NCI-H460 (cell line): ENCODE measurements around the gene TXLNB. TPM values are rescaled to one million over a fixed set of nuclear protein-coding genes. Genes with fewer than 3 reads are reported as not detected.

ENCODE experiments used
- DNase-seq: peaks from one replicate; pipeline ENCODE4 v3.0.0-alpha.2; 2016; ENCODE audit warnings: low read depth; ENCODE audit errors: extremely low read depth
- polyA plus RNA-seq: library from polyadenylated mRNA; depleted of rRNA; stranded (reverse); fragments of >200 nt; gene quantifications from 2 replicates; pipeline ENCODE4 v1.2.3, GENCODE V29; 2014; cell fraction: nucleus; rRNA removed
- total RNA-seq: library from RNA; depleted of rRNA; stranded (reverse); fragments of >200 nt; shearing (Covaris generic); gene quantifications from 2 replicates; pipeline ENCODE4 v1.2.3, GENCODE V29; 2014; rRNA removed

The TXLNB gene
- total RNA-seq, result not detected in 2 replicates
- not detected in 2 replicates for polyA plus RNA-seq

DNA sequence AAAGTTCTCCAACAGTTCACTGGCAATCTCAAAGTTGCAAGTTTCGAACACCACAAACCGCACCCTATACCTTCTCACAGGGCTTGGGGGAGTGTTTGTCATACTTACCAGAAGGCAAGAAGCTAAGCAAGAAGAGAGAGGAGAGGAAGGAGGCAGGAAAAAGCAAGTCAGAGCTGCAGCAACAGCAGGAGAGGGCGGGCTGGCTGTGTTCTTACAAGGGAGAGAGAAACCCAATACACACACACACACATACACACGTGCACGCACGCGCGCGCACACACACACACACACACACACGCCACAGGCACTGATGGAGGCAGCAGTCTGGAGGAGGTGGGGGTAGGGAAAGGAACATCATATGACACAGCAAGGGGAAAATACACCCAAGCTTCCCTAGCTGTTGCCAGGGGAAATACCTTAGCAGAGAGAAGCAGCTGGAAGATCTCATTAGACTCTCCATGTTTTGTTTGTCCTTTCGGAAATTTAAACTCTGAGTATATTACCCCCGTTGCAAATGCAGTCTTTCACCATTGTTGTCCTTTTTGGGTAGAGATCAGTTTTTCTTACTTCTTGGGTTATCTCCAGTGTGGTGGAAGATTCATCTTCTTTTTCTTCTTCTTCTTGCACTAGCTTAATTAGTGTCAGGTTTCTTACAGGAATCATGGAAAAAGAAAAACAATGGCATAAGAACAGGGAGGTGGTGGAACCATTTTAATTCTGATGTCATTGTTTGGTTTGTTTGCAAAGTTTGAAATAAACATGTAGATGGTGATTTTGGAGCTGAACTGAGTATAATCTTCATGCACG lies at the start of gene TXLNB:
Gene TXLNB, minus strand, starts transcription at position 186 of the 807 bp plus-strand sequence. CDS start 3,099 bp downstream, outside the sequence.
- no peak for DNase-seq

- no peak for DNase-seq
Measured at GRCh38 chr6:139341060-139341459, 49.3 kb upstream of the TXLNB start.

- no peak for DNase-seq
Measured at GRCh38 chr6:139338795-139339194, 47.0 kb upstream of the TXLNB start.

GRCh38 chr6:139337830-139338229 lies 46.0 kb upstream of the TXLNB start:
- DNase-seq, result no peak

DNA sequence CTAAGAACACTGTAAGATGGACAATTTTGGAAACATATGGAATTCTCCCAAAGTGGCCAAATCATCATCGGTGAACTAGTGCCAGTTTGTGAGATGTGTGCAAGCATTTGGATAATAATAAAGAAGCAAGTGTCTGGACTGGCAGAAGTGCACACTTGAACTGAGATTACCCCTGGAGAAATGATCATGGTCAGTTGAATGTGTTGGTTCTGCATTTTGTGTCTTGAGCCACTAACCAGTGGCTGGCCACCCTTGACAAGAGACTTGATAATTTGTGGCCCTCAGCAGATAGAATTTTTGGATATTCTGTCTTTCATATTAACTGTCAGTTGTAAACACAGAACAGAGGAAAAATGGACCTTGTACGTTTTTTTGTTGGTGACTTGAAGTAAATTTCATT lies 45.2 kb upstream of the TXLNB start:
- DNase-seq, result no peak

DNA sequence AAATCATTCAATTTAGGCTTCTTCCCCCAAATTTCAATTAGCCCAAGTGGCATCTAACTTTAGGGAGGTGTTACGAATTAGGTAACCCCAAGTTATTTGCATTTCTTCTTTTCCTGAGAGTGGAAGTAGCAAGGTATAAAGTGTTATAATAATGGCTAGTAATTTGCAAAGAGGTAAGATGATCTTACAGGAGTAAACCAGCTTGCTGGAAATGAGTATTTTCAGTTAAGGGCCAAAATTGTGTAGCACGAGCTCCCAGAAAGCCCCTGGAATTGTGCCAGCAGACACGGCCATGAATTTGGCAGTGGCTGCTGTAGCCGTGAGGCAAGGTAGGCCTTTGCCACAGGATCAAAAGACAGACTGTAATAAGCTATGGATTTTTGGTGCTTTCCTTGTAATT lies 44.7 kb upstream of the TXLNB start:
- no peak for DNase-seq

DNA sequence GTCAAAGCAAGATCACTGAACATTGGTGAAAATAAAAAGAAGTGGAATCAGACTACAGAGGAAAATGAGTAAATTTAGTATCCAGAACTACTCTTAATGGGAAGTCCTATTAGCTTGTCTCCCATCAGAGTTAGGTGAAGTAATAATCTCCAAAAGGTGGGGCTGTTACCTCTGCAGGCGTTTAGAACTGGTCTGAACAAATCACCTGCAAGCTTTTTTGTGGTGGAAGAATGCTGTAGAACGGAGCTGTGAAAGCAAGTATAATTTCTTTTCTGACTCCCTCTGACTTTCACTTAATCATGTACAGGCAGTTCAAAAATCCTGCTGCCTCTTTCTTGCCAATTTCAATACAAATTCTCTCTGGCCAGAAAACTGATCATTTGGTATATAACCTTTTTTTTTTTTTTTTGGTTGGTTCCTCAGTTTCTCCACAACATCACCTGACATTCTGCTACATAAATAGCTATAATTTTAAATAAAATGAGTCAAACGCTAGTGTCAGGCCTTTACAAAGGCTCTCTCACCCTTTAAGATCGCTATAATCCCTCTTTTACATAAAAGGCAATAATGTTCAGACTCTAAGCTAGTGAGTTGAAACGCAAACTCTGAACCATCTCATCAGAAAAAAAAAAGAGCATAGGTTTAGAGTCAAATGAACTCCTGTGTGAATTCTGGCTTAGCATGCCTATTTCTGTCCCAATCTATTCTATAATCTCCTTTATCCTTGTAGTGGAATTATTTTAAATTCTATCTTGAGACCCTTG lies 43.8 kb upstream of the TXLNB start:
- no peak for DNase-seq

DNA sequence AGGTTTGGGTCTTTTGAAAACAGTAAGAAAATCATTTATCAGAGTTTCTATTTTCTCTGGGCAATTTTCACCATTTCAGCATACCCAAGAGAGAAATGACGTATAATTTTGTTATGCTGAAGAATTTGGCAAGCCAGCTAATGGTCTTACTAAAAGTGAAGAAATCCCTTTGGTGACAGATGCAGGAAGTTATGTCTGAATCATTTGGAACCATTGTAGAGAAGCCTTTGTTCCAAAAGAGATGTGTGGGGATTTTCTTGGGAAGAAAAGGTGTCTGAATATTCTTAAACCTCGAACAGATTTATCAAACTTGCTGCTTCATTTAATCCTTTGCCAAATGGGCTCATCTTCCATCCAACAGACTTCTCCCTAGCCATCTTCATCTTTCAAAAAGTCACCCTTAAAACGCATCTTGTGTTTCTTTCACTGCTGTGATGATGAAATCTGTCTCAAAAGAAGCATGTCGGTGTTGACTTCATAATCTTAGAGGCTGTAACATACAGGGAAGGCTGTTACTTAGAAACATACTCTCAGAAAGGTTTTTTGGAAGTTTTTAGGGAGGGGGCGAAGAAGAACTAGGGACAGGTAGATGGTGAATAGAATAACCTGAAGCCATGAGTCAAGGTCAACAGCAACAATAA lies 43.1 kb upstream of the TXLNB start:
- DNase-seq, result no peak

GRCh38 chr6:139330826-139331500 lies 39.2 kb upstream of the TXLNB start:
- DNase-seq, result no peak

DNA sequence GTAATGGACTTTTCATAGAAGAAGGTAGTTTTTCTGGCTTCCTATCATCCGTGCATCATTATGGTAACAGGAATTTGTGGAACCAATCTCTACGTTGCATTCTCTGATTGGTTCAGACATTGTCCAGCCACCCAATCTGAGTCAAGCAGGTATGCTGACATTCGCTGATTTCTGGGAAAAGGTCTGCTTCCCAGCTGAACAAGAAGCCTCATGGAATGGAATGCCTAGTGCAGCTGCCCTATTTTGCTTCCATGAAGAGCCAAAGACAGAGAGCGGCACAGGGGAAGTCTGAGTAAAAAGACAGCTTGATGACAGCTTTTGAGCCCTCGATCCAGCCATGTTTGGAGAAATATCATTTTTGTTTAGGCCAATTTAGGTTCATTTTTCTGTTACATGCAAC lies 38.5 kb upstream of the TXLNB start:
- DNase-seq, result no peak

DNA sequence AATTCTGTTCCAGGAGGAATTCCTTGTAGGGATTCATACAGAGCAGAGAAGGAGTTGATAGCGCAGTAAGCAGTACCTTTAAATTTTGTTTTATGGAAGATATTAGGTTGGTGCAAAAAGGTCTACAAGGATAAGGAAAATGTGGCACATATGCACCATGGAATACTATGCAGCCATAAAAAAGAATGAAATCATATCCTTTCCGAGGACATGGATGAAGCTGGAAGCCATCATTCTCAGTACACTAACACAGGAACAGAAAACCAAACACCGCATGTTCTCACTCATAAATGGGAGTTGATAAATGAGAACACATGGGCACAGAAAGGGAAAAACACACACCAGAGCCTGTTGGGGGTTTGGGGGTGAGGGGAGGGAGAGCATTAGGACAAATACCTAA lies 37.4 kb upstream of the TXLNB start:
- DNase-seq, result no peak

- DNase-seq, result no peak
Measured at GRCh38 chr6:139327038-139327437, 35.2 kb upstream of the TXLNB start.

- no peak for DNase-seq
Measured at GRCh38 chr6:139325686-139326085, 33.9 kb upstream of the TXLNB start.

- DNase-seq, result no peak
Measured at GRCh38 chr6:139325125-139325524, 33.3 kb upstream of the TXLNB start.

- DNase-seq, result no peak
Measured at GRCh38 chr6:139324301-139324555, 32.4 kb upstream of the TXLNB start.

GRCh38 chr6:139323511-139324300 lies 31.9 kb upstream of the TXLNB start:
- no peak for DNase-seq

DNA sequence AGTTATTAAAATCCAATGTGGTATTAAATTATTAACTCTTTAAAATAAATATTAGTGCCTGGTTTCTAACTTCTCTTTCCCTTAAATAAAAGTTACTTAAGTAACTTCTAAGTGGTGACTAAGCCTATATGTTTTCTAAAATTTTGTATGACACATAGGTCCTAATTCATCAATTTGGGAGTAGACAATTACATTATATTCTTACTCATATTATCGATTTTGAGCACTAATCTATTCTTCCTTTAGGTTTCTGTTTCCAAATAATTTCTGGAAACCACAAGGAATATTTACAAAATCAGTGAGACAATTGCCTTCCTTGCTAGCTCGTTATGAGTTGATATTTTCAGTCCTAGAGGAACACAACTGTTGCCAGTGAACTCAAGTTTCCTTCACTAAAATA lies 28.3 kb upstream of the TXLNB start:
- no peak for DNase-seq

DNA sequence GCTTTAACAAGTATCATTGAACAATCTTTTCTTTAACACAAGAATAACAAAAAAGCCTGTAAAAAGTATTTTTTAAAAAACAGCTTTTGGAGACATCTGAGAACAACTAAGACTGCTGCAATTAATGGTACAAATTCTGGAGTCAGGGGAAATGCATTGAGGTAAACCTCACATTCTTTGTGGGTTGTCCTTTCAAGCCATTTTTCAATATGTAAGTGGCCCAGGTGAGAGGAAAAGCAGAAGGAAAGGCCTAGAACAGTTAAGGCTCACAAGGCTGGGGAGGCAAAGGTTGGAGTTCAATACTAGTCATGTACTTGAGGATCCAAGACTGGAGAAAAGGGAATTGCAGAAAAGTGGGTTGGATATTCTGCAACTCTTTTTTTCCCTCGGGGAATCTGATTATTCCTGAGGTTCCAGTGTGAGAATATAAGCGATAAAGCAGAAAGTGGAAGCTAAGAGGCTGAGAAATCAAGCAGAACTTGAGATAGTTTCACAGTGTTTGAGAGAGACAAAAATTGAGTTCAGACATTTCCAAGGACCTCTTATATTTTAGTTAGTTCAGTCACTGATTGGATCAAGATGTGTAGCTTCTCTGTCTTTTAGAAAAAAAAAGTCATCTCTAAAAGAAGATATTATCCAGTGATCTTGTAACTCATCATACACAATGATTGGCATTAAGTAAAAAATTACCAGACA lies 25.0 kb upstream of the TXLNB start:
- no peak for DNase-seq

DNA sequence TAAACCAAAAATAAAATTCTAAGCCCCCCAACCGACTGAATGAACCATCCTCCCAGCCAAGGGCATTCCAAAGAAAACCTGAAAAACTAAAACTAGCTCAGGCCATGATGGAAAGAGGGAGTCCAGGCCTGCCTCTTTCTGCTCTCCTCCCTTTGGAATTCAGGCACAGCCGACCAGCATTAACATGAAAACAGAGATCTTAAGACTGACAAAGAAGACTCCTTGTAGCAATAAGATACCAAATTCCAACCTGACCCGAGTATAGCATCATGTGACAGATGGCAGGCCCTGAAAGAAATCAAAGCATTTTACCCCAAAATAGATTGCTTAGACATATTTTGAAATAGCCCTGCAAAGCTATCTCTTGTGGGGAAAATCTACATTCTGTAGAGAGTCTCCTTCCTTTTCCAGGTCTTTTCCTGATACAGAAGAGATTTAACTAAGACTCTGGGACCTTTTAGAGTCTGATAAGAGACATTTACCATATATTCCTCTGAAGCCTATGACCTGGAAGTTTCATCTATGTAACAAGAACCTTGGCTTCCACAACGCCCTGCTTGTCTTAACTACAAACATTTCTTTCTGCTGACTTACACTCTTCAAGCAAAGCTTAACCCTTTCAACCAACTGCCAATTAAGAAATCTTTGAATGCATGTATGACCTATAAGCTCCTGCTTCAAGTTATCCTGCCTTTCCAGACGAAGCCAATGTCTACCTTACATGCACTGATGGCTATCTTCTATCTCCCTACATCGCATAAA lies 22.2 kb upstream of the TXLNB start:
- DNase-seq, result no peak
